ENCODE measurements around the gene OPN1SW. TPM values are rescaled to one million over a fixed set of nuclear protein-coding genes. Genes with fewer than 3 reads are reported as not detected.
A peak's percentile ranks its signal among the peaks of the same experiment; 100 is the strongest.

The OPN1SW gene
- total and polyA plus RNA-seq, 9 of the 15 experiments (the other 6 are each of a cell fraction or from before 2014, with no cell fraction given): 0.84 to 1.0 TPM; not detected in 7

- no peak for TF ChIP-seq RCOR1 (IDR thresholded peaks at IDR 0.05; ENCODE audit: borderline replicate concordance in 1 of 2, low read depth in 2 of 2, low read length in 2 of 2)
- TF ChIP-seq HLTF (IDR thresholded peaks at IDR 0.05): peak; percentile 57; the same call in 1 of the 2 replicates
- TF ChIP-seq TSC22D4 (tag; IDR thresholded peaks at IDR 0.05): no peak
- no peak for TF ChIP-seq ZNF764 (CRISPR knock-in tag; IDR thresholded peaks at IDR 0.05; ENCODE audit: low read depth)
- no peak for TF ChIP-seq CREB1 (IDR thresholded peaks at IDR 0.05)
- TF ChIP-seq CREB1 (CRISPR knock-in tag; IDR thresholded peaks at IDR 0.05): no peak
- TF ChIP-seq, protein P1, sequence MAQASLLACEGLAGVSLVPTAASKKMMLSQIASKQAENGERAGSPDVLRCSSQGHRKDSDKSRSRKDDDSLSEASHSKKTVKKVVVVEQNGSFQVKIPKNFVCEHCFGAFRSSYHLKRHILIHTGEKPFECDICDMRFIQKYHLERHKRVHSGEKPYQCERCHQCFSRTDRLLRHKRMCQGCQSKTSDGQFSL (CRISPR knock-in tag; IDR thresholded peaks at IDR 0.05): no peak
- TF ChIP-seq, protein P1 (tag; IDR thresholded peaks at IDR 0.05): no peak
- no peak for TF ChIP-seq SOX6 (IDR thresholded peaks at IDR 0.05)
- TF ChIP-seq TFAM (CRISPR knock-in tag; conservative IDR thresholded peaks at IDR 0.05): no peak
- no peak for TF ChIP-seq GATAD2B (IDR thresholded peaks at IDR 0.05; ENCODE audit: borderline replicate concordance)
- peak; percentile 61 for TF ChIP-seq ARID2 (IDR thresholded peaks at IDR 0.05)
- no peak for TF ChIP-seq PKNOX1 (IDR thresholded peaks at IDR 0.05)
- TF ChIP-seq, protein P2, sequence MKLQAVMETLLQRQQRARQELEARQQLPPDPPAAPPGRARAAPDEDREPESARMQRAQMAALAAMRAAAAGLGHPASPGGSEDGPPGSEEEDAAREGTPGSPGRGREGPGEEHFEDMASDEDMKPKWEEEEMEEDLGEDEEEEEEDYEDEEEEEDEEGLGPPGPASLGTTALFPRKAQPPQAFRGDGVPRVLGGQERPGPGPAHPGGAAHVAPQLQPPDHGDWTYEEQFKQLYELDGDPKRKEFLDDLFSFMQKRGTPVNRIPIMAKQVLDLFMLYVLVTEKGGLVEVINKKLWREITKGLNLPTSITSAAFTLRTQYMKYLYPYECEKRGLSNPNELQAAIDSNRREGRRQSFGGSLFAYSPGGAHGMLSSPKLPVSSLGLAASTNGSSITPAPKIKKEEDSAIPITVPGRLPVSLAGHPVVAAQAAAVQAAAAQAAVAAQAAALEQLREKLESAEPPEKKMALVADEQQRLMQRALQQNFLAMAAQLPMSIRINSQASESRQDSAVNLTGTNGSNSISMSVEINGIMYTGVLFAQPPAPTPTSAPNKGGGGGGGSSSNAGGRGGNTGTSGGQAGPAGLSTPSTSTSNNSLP (IDR thresholded peaks at IDR 0.05; ENCODE audit: borderline replicate concordance, low read depth, low read length): no peak
- TF ChIP-seq ZNF316 (IDR thresholded peaks at IDR 0.05): peak; percentile 19; the same call in 1 of the 2 replicates
- no peak for TF ChIP-seq ZNF586 (CRISPR knock-in tag; conservative IDR thresholded peaks at IDR 0.05)
- no peak for TF ChIP-seq TSHZ1 (CRISPR knock-in tag; IDR thresholded peaks at IDR 0.05)
- no peak for TF ChIP-seq ZNF165 (CRISPR knock-in tag; IDR thresholded peaks at IDR 0.05; ENCODE audit: borderline replicate concordance)
- no peak for TF ChIP-seq ZNF57 (CRISPR knock-in tag; IDR thresholded peaks at IDR 0.05)
- no peak for TF ChIP-seq ZNF311 (CRISPR knock-in tag; IDR thresholded peaks at IDR 0.05)
- no peak for TF ChIP-seq ZBTB9 (CRISPR knock-in tag; IDR thresholded peaks at IDR 0.05)
- TF ChIP-seq ZSCAN29 (IDR thresholded peaks at IDR 0.05): no peak
- no peak for TF ChIP-seq FOXA1 (IDR thresholded peaks at IDR 0.05; ENCODE audit: borderline replicate concordance)
Measured at GRCh38 chr7:128737867-128738385, 37.7 kb downstream of the OPN1SW start (continued).

All from K562 (cell line).